IPS-18a (cell line): Measurements from ENCODE around the gene PAM16.
A peak's percentile ranks its signal among the peaks of the same experiment; 100 is the strongest.

ENCODE experiments used
- H3K27ac ChIP-seq: one replicate; pipeline ENCODE4 v1.5.1; 2013; ENCODE audit warnings: low read length
- H3K27me3 ChIP-seq: one replicate; pipeline ENCODE4 v1.6.1; 2013; ENCODE audit warnings: mild to moderate bottlenecking, low read length; ENCODE audit not compliant: control insufficient read depth, insufficient read depth
- H3K36me3 ChIP-seq: one replicate; pipeline ENCODE4 v1.6.1; 2013; ENCODE audit warnings: low read depth, low read length; ENCODE audit not compliant: control insufficient read depth
- H3K4me1 ChIP-seq: one replicate; pipeline ENCODE4 v1.6.1; 2013; ENCODE audit warnings: low read depth, low read length; ENCODE audit not compliant: control insufficient read depth
- H3K4me3 ChIP-seq: one replicate; pipeline ENCODE4 v1.5.1; 2013; ENCODE audit warnings: low read length
- H3K9ac ChIP-seq: one replicate; pipeline ENCODE4 v1.6.1; 2013; ENCODE audit warnings: mild to moderate bottlenecking, low read length, moderate library complexity
- H3K9me3 ChIP-seq: one replicate; pipeline ENCODE4 v1.6.1; 2013; ENCODE audit warnings: low read depth, low read length; ENCODE audit not compliant: control insufficient read depth

The PAM16 gene

GRCh38 chr16:4373356-4373908, 22.3 kb upstream of the PAM16 start:
- peak overlapping the region; percentile 76 for H3K4me3 ChIP-seq
- no peaks in the 10 kb centered on the region for H3K9me3 ChIP-seq
- peaks cover 9% of the 10 kb centered on the region for H3K27me3 ChIP-seq
- no peak overlapping the region for H3K27ac ChIP-seq
- H3K9ac ChIP-seq, result peak overlapping the region; percentile 15
- peaks cover 33% of the 10 kb centered on the region for H3K4me1 ChIP-seq
- no peaks in the 10 kb centered on the region for H3K36me3 ChIP-seq

- Histone ChIP-seq H3K4me3 (peak overlapping the region; percentile 76), H3K27me3 (peaks cover 9% of the 10 kb centered on the region), H3K36me3 (no peaks in the 10 kb centered on the region), H3K4me1 (peaks cover 28% of the 10 kb centered on the region), H3K9me3 (no peaks in the 10 kb centered on the region), H3K9ac (no peak overlapping the region), H3K27ac (no peak overlapping the region)
These were observed 21.6 kb upstream of the PAM16 start for GRCh38 chr16:4372578-4373355.

GRCh38 chr16:4372001-4372577, 21.0 kb upstream of the PAM16 start:
- H3K36me3 ChIP-seq, result no peaks in the 10 kb centered on the region
- H3K27me3 ChIP-seq, result peaks cover 9% of the 10 kb centered on the region
- H3K9me3 ChIP-seq, result no peaks in the 10 kb centered on the region
- H3K4me3 ChIP-seq, result peak overlapping the region; percentile 76
- peaks cover 23% of the 10 kb centered on the region for H3K4me1 ChIP-seq
- H3K27ac ChIP-seq, result no peak overlapping the region
- H3K9ac ChIP-seq, result no peak overlapping the region

GRCh38 chr16:4371357-4372000, 20.4 kb upstream of the PAM16 start, which contains the start of gene VASN:
TSS of gene VASN (plus strand) at chr16:4371848. CDS start at chr16:4380878, 9,030 bp downstream.
- H3K27ac ChIP-seq, result no peak within 1 kb of the TSS
- H3K27me3 ChIP-seq, result peaks cover 9% of the 10 kb centered on the region
- no peak within 1 kb of the TSS for H3K9ac ChIP-seq
- peaks cover 23% of the 10 kb centered on the region for H3K4me1 ChIP-seq
- no peaks in the 10 kb centered on the region for H3K36me3 ChIP-seq
- H3K9me3 ChIP-seq, result no peaks in the 10 kb centered on the region
- peak within 1 kb of the TSS; percentile 76 for H3K4me3 ChIP-seq

GRCh38 chr16:4370570-4371356, 19.6 kb upstream of the PAM16 start:
- Histone ChIP-seq H3K9me3 (no peaks in the 10 kb centered on the region), H3K9ac (no peak overlapping the region), H3K4me3 (peak overlapping the region; percentile 76), H3K27me3 (peaks cover 9% of the 10 kb centered on the region), H3K27ac (no peak overlapping the region), H3K36me3 (no peaks in the 10 kb centered on the region), H3K4me1 (peaks cover 23% of the 10 kb centered on the region)

- Histone ChIP-seq H3K4me3 (no peak overlapping the region), H3K36me3 (no peaks in the 10 kb centered on the region), H3K4me1 (peaks cover 23% of the 10 kb centered on the region), H3K9me3 (no peaks in the 10 kb centered on the region), H3K27me3 (peaks cover 9% of the 10 kb centered on the region), H3K9ac (no peak overlapping the region), H3K27ac (no peak overlapping the region)
These were observed 19.0 kb upstream of the PAM16 start for GRCh38 chr16:4370151-4370550.

GRCh38 chr16:4369007-4369733, 18.0 kb upstream of the PAM16 start:
- H3K4me3 ChIP-seq, result no peak overlapping the region
- H3K27ac ChIP-seq, result no peak overlapping the region
- no peak overlapping the region for H3K9ac ChIP-seq
- H3K36me3 ChIP-seq, result no peaks in the 10 kb centered on the region
- no peaks in the 10 kb centered on the region for H3K9me3 ChIP-seq
- peaks cover 9% of the 10 kb centered on the region for H3K27me3 ChIP-seq
- peaks cover 15% of the 10 kb centered on the region for H3K4me1 ChIP-seq

GRCh38 chr16:4367393-4367856, 16.3 kb upstream of the PAM16 start:
- Histone ChIP-seq H3K36me3 (no peaks in the 10 kb centered on the region), H3K27ac (no peak overlapping the region), H3K27me3 (peaks cover 4% of the 10 kb centered on the region), H3K4me3 (no peak overlapping the region), H3K9me3 (no peaks in the 10 kb centered on the region), H3K9ac (no peak overlapping the region), H3K4me1 (peaks cover under 1% of the 10 kb centered on the region)

GRCh38 chr16:4366016-4366415, 14.9 kb upstream of the PAM16 start:
- no peaks in the 10 kb centered on the region for H3K4me1 ChIP-seq
- H3K36me3 ChIP-seq, result no peaks in the 10 kb centered on the region
- no peak overlapping the region for H3K9ac ChIP-seq
- H3K9me3 ChIP-seq, result no peaks in the 10 kb centered on the region
- no peak overlapping the region for H3K4me3 ChIP-seq
- H3K27ac ChIP-seq, result no peak overlapping the region
- H3K27me3 ChIP-seq, result no peaks in the 10 kb centered on the region

GRCh38 chr16:4365615-4366014, 14.5 kb upstream of the PAM16 start:
- H3K4me3 ChIP-seq, result no peak overlapping the region
- H3K27ac ChIP-seq, result no peak overlapping the region
- no peaks in the 10 kb centered on the region for H3K36me3 ChIP-seq
- H3K9ac ChIP-seq, result no peak overlapping the region
- no peaks in the 10 kb centered on the region for H3K4me1 ChIP-seq
- no peaks in the 10 kb centered on the region for H3K27me3 ChIP-seq
- no peaks in the 10 kb centered on the region for H3K9me3 ChIP-seq
